ENCODE results near the gene PPARGC1A.

PPARGC1A gene

DNA sequence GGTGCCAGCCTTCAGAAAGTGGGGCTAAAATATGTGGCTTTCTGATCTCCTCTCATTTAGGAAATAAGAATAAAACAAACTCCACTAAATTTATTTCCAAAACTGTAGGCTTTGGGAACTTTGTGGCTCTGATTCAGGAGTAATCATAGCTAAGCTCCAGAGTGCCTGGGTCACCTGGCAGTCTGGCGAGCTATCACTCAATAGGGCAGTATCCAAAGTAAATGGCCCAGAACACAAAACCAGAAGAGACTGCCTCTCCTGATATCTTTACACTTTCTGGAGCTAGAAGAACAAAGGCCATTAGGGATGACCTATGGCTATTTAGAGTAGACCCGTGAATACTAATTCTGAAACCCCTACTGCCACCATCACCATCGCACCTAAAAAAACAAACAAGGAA, 17.0 kb upstream of the PPARGC1A start:
- DNase-seq (ENCODE audit: low read depth) = no peak

DNA sequence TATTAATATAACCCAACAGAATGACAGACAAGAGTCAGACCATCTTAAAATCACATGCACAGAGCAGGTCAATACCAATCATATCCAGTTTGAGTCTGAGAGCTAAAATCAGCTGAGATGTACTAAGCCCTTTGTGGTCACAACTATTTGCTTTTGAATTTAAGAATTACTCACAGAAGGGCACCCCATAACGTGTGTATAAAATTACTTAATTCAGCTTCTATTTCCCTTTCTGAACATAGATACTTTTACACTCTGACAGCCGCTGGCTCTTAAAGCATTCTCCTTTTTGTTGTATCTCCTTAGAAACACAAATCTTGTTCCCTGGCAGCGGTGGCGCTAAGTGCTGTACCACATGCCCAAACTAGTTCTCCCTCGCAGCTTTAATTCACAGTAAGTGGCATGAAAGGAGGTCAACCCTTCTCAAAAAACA, 14.8 kb upstream of the PPARGC1A start:
- no peak for DNase-seq (ENCODE audit: low read depth)

DNA sequence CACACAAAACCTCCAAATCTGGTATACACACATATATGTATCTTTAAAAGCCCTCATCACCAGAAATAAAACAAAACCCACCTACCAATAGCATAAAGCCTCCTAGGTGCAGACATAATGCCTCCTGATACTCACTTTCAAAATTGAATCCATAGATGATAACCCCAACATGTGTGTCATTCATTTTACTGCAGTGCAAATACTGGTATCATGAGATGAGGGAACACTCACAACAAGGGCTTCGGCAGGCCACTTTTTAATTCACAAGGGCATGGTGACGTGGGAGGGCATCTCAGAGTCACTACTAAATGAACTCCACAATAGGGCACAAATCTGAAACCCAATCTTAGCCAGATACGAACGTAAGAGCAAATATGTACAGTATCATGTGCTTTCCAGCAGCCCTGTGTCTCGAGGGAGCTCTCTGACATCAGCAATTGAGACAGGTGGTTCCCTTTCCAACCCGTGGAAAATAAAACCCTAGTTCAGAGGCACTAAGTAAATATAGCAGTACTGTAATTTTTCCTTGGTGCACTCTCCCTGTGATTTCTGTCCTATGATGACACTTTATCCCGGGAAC, 14.1 kb upstream of the PPARGC1A start:
- DNase-seq (ENCODE audit: low read depth) = no peak

GRCh38 chr4:23902222-23902804, 12.5 kb upstream of the PPARGC1A start:
- no peak for DNase-seq (ENCODE audit: low read depth)

GRCh38 chr4:23900636-23901035, 10.8 kb upstream of the PPARGC1A start:
- no peak for DNase-seq (ENCODE audit: low read depth)

DNA sequence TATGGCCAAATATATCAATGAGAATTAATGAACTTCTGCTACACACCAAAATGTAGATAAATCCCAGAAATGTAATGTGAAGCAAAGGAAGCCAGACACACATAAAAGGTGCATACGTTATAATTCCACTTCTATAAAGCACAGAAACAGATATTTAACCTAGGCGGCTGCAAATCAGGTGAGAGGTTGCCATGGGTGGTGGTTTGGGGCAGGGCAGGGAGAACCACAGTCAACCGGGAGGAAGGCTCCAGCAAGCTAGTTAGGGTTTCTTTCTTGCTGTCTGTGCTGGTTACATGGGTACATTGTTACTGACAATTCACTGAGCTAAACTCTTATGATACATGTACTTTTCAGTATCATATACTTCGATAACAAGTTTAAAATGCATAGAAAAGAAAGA, 9.7 kb upstream of the PPARGC1A start:
- DNase-seq (ENCODE audit: low read depth) = no peak

DNA sequence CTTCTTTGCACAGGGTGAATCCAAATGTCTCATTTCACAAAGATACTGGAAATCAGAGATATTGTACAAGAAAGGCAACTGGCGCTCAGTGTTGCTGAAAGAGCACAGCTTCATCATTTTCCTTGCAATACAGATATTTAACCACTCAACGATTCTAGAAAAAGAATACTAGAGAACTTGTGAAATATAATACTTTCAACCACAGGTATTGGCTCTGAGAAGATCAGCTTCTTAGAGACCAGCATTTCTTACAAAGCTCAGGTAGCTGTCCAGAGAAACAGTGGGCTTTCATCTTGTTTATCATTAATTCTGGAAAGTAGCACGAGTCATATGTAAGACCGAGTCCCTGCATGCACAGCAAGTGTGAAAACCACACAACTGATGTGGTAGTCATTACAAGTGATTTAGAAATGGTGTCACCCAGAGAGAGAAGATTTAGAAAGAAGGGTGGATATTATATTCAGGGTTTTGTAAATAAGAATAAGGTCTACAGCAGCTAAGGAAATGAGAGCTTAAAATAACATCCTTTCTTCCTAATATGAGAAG, 7.8 kb upstream of the PPARGC1A start:
- DNase-seq (ENCODE audit: low read depth) = no peak

- DNase-seq (ENCODE audit: low read depth) = no peak
Measured at GRCh38 chr4:23894021-23894420, 4.2 kb upstream of the PPARGC1A start.

DNA sequence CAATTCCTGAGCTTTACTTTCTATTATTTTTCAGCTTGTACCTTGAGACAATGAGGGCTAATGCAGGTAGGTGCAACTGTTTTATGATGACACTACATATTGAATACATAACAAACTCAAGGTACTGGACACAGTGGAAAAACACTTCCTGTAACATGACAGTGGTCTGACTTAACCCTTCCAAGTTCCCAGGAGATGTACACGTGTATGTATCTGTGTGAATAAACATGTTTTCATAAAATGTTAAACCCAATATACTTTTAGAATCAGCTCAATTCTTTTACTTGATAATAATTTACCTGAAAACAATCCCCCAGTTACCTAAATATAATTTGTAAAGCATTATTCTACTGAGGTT, 1.2 kb upstream of the PPARGC1A start:
- no peak for DNase-seq (ENCODE audit: low read depth)

DNA sequence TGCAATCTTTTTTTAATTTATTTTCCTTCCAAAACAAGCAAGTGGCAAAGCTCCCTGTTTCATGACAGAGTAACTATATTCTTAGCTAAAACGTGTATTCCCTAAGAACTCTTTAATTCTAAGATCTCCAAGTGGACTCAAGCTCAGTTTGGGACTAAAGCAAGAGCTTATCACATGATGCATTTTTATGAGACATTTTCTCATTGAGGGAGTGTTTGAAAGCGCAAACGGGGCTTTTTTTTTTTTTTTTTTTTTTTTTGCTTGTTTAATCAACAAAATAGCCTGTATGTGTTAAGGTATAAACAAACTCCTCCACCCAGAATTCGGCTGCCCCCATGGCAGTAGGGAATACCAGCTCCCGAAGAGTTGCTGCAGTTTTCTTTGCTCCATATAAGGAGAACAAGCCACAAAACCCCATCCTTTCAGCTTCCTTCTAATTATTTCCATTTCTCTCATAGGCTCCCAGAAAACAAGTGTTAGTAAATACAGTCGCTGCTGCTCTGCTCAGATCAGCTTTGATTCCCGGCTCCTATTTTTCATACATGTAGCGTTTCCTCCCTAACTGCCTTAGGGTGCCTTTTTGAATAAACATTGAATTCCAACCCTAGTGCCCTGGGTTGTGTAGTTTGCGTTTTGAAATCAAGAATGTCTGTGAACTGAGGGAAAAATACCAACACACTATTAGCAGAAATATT, 669 bp upstream of the PPARGC1A start:
- DNase-seq (ENCODE audit: low read depth) = no peak

- DNase-seq (ENCODE audit: low read depth) = no peak
Measured at GRCh38 chr4:23889391-23889790, 456 bp downstream of the PPARGC1A start.

DNA sequence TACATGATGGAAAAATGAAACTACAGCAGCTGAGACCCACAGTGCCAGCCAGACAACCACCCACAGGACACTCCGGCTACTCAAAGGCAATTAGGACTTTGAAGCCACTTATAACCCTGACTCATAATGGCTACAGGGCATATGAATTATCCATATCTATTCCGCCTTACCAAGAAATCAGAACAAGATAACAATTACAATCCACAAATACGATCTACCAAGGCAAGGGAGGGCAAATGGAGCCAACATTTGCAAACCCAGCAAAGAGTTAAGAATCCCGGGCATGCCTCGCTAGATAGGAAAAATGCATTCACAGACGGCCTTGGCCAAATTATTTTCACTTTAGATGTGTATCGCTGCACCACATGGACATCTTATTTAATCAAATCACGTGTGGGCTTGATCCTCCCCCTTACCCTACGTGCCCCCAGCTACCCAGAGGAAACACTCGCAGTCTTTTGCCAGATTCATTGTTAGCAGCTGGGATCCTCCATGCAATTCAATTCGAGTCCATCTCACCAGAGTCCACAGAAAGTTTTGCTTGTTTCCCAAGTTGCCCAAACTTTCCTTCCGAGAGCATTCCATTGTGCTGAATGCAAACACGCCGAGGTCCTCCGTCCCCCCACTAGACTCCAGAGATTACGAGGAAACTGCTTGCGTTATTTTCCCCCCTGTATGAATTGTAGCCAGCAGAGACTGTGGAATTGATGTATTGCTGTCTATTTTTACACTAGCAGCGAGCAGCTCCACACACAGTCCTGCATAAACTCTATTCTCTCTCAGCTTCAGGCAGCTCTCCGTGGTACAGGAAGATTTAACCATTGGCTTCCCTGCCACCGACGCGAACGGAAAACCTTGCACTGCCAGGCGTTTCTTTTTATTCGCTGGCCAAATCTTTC, 1.2 kb downstream of the PPARGC1A start:
- DNase-seq (ENCODE audit: low read depth) = no peak

DNA sequence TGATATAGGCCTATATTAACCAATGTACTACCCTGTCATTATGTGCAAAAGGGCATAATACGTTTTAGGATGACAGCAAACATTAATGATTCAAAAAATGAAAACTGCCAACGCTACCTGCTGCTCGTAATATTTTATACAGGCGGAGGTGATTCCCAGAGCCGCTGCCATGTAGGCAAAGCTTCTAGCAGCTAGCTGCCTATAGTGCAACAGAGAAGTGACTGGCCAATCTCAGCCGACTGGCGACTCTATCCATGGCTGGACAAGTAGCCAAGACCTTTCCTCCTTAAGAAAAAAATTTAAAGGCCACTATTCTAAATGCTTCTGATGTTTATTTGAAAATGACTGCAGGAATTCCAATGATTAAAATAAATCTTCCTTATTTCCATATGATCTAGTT, 1.9 kb downstream of the PPARGC1A start:
- DNase-seq (ENCODE audit: low read depth) = no peak

GRCh38 chr4:23887173-23887572, 2.7 kb downstream of the PPARGC1A start:
- no peak for DNase-seq (ENCODE audit: low read depth)

- DNase-seq (ENCODE audit: low read depth) = no peak
Measured at GRCh38 chr4:23885943-23886590, 3.8 kb downstream of the PPARGC1A start.

GRCh38 chr4:23884741-23885140, 5.1 kb downstream of the PPARGC1A start:
- DNase-seq (ENCODE audit: low read depth) = no peak

- no peak for DNase-seq (ENCODE audit: low read depth)
Measured at GRCh38 chr4:23884261-23884660, 5.6 kb downstream of the PPARGC1A start.

- no peak for DNase-seq (ENCODE audit: low read depth)
Measured at GRCh38 chr4:23882976-23883531, 6.8 kb downstream of the PPARGC1A start.

DNA sequence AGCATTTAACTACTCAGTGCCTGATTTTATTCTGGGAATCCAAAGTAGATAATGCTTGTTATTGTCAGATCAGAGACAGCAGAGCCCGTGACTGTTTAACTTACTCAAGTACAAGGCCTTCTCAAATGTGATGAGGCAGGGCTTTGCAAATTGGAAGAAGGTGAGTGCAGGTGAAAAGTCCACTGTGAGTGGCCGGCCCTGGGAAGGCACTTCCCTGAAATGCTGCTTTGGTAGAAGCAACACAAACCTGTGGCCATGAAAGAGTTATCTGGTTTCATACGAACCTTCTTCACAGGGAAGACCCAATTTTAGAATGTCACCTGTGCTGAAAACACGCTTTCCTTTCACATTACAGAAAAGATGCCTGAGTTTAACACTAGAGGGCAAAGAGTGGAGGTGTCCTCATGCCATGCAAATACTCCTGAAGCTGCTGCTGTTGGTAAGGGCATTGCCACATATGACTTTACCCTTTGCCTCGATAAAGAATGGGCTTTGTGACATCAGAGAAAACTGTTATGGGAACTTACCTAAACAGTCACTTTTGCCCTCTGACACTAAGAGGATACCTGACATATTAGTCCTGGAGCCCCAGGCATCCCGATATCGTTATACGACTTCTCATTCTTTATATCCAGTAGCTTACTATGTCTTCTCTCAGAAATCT, 8.0 kb downstream of the PPARGC1A start:
- no peak for DNase-seq (ENCODE audit: low read depth)

- no peak for DNase-seq (ENCODE audit: low read depth)
Measured at GRCh38 chr4:23881052-23881501, 8.8 kb downstream of the PPARGC1A start.

Measured in stimulated activated CD8-positive, alpha-beta memory T cell treated with anti-CD3 and anti-CD28 coated beads, Interleukin-7, amount 100 ng/mL, for 24 hours (primary cell).